ENCODE results near the gene UBE2R2.
A peak's percentile ranks its signal among the peaks of the same experiment; 100 is the strongest.

Gene UBE2R2

DNA sequence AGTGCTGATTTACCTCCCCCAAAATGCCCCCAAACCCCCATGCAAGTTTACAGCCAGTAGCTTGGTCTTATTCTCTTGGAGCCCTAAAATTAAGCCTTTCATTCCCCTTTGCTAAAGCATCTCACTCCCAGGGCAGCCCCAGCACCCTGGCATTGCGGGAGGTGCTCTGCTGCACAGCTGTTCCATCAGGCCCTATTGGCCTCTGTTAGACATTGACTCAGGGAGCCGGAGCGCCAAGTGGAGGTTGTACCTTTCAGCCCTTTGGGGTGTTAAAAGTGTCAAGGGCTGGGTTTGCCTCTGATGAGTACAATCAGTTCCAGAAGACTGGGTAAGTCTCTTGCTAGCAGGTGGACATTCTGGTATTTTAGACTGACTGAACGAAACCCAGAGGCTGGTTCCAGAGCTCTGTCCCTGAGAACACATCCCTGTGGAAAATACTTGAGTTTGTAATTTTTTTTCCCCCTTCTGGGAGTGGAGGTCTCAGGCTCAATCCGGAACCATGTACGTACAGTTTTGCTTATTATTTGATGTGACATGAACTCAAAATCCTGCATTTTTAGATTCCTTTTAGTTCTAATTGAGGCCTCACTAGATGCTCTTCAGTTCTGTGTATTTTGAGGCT, 102.4 kb downstream of the UBE2R2 start:
- in situ Hi-C loops (cut with MboI; ENCODE audit: low pct_unique_long_range_greater_than_20kb, low sequenced_read_pairs), result no loop called here
- no peak for DNase-seq

DNA sequence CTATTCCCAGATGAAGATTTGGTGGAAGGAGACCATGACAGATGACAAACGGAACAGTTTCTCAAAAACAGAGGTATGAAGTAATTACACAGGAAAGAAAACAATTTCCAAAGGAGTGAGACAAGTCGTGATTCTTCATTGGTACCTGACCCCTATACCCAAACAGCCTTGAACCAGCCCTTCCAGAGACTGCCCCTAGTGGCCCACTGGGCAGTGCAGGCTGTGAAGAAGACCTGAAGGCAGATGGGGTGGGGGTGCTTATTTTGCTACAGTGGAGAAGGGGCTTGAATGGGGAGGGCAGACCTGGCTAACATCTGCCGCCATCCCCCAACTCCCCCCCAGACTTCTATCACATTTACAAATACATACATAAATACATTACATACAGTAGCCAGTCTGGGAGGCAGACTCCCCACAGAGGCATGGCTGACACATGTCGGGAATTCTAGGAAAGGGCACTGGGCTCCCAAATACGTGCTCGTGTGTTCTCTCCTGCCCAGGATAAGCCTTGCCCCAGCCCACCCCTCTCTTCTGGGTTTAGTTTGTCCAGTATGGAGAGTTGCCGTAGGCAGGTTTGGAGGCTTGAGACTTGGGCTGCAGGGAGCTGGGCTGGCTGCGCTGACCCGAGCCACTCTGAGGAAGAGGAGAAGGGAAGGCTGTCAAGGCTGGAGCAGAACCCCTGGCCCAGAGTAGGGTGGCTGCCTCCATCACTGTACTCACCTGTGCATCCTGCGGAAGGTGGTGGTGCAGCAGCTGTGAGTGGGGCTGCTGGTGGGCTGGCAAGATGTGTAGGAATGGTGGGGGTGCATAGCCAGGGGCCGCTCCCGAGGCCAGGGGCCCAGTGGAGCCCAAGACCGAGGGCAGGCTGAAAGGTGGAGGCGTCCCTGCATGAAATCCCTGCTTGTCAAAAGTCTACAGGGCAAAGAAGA, 105.3 kb downstream of the UBE2R2 start:
- DNase-seq, result peak; percentile 39
- in situ Hi-C loops (cut with MboI; ENCODE audit: low pct_unique_long_range_greater_than_20kb, low sequenced_read_pairs), result no loop called here

DNA sequence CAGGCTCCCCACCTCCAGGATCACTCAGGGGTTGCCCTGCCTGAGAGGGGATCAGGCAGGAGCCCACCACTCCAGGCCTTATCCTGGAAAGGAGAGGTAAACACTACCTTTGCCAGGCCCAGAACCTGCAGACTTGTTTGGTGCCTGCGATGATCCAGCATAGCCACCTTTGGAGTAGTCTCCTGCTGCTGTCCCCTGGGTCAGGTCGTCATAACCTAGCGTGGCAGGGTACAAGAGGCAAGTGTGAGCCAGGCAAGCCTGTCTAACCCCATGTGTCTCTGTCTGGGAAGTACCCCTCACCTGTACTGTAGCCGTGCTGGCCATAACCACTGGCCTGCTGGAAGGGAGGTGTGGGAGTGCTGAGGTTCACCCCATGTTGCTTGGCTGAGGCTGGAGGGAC, 106.1 kb downstream of the UBE2R2 start:
- no peak for DNase-seq
- in situ Hi-C loops (cut with MboI; ENCODE audit: low pct_unique_long_range_greater_than_20kb, low sequenced_read_pairs), result no loop called here

- in situ Hi-C loops (cut with MboI; ENCODE audit: low pct_unique_long_range_greater_than_20kb, low sequenced_read_pairs), result no loop called here
- DNase-seq, result no peak
Measured at GRCh38 chr9:33923998-33924701, 107.2 kb downstream of the UBE2R2 start.

DNA sequence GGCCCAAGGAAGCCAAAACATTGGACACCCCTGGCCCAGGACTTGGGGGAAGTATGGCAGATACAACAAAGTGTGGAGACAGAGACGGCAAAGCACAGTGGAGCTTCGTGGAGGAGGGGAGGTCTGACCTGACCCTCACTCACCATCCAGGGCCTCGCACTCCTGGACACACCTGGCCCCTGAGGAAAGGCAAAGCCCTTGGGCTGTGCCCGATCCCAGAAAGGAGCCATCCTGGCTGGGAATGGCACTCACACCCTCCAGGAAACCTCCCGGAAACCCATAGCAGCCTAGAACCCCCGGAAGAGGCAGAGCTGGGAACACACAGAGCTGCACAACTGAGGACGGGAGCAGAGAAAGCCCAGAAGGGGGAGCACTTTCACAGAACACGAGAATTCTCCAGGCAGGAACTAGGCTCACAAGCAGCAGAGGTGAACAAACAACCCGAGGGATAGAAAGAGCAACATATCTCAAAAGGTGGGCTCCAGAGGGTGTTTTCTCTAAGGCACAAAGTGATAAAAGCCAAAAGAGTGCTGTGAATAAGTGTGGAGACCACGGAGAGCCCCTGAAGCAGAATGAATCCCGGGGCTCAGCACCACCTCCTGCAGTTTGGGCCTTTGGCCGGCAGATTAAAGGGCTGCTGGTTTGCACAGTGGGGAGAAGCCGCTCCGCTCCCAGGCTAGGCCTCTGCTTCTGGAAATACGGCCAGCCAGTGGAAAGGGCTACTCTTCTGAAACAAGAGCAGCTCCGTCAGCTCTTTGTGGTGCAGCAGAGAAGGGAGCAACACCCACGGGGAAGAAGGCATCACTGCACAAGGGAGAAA, 108.2 kb downstream of the UBE2R2 start:
- peak; percentile 62 for DNase-seq
- in situ Hi-C loops (cut with MboI; ENCODE audit: low pct_unique_long_range_greater_than_20kb, low sequenced_read_pairs), result no loop called here

- in situ Hi-C loops (cut with MboI; ENCODE audit: low pct_unique_long_range_greater_than_20kb, low sequenced_read_pairs), result no loop called here
- no peak for DNase-seq
Measured at GRCh38 chr9:33926746-33927485, 110.0 kb downstream of the UBE2R2 start.

- DNase-seq, result no peak
- in situ Hi-C loops (cut with MboI; ENCODE audit: low pct_unique_long_range_greater_than_20kb, low sequenced_read_pairs), result no loop called here
Measured at GRCh38 chr9:33927694-33928093, 110.7 kb downstream of the UBE2R2 start.

DNA sequence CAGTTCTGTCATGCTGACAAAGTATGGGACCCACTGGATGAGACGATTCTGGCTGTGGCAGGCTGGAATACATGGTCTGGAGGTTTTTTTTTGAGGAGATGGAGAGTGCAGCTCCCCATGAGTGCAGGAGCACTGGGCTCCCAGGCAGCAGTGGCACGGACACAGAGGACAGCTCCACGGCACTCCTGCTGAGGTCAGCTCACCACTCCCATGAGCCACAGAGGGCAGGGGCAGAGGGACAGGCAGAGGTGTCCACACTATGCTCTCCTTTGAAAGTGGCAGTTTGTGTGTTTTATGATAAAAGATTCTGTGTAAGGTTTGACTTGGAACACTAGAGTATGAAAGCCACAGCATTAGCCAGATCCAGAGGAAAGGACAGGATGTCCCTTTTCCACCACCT, 114.4 kb downstream of the UBE2R2 start:
- DNase-seq, result no peak
- in situ Hi-C loops (cut with MboI; ENCODE audit: low pct_unique_long_range_greater_than_20kb, low sequenced_read_pairs), result no loop called here

DNA sequence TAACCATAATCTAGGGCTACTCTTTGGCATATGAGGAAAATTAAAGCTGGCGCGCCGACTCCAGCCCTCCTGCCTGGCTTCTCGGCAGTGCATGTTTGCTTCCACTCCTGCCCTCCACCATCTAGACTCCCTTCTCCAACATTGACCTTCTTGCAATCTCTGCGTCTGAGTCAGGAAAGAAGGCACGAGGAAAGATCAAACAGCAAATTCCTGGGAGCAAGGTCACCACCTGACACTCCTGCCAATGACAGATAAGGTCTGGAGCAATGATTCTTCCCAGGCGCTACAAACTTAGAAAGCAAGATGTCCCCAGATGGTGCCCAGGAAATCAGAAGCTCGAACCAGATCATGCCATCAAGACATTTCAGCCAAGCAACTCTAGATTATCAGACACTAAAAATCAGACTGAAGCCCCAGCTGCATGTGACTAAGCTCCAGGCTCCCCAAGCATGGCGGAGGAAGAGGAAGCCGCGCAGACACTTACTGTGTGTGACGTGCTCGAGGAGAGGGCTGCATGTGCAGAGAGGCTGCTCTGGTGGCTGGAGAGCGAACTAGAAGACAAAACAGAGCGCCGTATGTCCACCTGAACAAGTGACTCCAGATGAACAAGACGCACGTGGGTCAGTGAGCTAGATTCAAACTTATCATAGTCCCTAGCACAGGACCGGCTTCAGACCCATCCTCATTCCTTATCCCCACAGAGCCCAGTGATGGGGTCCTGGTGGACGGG, 115.3 kb downstream of the UBE2R2 start:
- in situ Hi-C loops (cut with MboI; ENCODE audit: low pct_unique_long_range_greater_than_20kb, low sequenced_read_pairs), result no loop called here
- DNase-seq, result no peak

DNA sequence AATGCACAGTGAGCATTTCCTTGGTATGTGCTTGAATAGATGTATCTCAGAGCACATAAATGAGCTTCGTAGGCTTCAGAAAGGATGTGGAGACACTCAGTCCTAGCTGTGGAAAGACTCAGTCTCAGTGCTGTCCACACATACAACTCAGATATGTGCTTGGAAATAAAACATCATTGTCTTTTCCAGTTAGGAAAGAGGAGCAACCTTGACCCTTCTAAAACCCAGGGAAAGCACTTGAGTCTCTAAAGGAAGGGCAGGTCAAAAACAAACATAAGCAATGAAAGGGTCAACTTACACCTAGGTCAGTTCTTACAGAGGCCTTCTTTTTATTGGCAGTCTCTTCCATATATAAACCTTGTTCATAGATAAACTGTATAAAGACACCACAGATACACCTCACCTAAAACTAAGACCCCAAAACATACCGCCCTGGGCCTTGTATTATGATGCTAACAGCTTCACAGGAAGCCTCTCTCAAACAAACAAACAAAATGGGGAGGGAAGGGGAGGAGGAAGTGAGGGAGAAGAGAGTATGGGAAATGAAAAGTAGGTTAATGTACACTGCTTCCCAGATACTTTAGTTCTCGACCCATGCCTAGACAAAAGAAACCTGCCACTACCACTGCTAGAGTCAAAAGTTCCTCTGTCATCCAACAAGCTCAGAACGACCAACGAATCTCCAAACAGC, 117.4 kb downstream of the UBE2R2 start:
- in situ Hi-C loops (cut with MboI; ENCODE audit: low pct_unique_long_range_greater_than_20kb, low sequenced_read_pairs), result no loop called here
- DNase-seq, result no peak

DNA sequence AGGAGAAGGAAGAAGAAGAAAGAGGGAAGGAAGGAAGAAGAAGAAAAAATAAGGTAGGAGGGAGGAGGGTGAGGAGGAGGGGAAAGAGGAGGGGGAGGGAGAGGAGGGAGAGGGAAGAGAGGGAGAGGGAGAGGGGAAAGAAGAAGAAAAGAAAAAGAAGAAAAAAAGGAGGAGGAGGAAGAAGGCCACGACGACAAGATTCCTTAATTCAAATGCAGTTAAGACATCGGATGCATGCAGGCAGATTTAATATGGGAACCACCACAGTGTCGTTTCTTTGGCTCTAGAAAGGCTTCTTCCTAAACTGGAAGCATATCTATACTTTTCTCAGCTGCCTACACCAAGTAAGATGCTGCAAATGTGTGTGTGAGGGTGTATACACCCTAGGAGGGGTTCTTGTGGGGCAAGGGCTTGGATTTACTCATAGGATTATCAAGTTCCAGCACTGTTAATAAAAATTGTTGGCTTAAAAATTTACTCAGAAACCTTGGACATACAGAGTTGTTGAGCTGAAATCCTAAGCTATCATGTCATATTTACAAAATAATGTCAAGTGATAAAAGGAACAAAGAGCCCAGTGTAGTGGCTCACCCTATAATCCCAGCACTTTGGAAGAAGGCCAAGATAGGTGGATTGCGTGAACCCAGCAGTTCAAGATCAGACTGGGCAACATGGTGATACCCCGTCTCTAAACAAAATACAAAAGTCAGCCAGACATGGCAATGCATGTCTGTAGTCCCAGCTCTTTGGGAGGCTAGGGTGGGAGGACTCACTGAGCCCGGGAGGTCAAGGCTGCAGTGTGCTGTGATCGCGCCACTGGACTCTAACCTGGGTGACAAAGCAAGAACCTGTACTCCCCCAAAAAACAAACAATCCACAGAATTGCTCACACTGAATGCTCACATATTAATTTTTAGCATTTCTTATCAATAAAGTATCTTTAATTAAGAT, 123.2 kb downstream of the UBE2R2 start:
- in situ Hi-C loops (cut with MboI; ENCODE audit: low pct_unique_long_range_greater_than_20kb, low sequenced_read_pairs), result no loop called here
- no peak for DNase-seq

DNA sequence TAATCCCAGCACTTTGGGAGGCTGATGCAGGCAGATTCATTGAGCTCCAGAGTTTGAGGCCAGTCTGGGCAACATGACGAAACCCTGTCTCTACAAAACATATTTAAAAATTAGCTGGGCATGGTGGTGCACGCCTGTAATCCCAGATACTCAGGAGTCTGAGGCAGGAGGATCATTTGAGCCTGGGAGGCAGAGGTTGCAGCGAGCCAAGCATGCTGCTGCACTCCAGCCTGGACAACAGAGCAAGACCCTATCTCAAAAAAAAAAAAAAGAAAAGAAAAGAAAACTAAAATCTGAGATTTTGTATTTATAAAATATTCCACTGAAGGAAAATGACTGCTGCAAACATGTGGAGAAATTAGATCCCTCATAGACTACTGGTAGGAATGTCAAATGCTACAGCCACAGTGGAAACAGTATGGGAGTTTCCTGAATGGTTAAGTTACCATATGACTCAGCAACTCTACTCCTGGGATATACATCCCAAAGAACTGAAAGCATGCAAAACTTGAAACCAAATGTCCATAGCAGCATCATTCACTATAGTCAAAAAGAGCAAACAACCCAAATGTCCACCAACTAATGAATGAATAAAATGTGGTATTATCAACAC, 125.6 kb downstream of the UBE2R2 start:
- no peak for DNase-seq

DNA sequence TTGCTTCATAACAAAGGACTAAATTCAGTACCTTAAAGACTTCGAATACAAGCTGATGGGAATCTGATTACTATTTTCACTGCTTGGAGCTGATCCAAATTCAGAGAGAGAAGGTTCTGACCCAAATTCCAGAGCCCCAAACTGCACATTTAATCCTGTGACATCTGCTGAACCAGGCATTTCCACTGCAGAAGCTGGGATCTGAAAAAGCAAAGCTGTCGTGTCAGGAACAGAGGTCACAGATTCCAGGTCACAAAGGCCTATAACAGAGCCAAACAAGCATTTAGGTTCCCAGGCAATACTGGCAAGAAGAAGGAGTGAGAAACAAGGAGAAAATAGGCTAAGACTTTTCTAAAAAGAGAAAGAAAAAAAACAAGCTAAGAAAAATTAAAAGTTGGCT, 126.4 kb downstream of the UBE2R2 start:
- no peak for DNase-seq
- in situ Hi-C loops (cut with MboI; ENCODE audit: low pct_unique_long_range_greater_than_20kb, low sequenced_read_pairs), result no loop called here

More for the DNA sequence above, 125.6 kb downstream of the UBE2R2 start:
- in situ Hi-C loops (cut with MboI; ENCODE audit: low pct_unique_long_range_greater_than_20kb, low sequenced_read_pairs), result no loop called here

DNA sequence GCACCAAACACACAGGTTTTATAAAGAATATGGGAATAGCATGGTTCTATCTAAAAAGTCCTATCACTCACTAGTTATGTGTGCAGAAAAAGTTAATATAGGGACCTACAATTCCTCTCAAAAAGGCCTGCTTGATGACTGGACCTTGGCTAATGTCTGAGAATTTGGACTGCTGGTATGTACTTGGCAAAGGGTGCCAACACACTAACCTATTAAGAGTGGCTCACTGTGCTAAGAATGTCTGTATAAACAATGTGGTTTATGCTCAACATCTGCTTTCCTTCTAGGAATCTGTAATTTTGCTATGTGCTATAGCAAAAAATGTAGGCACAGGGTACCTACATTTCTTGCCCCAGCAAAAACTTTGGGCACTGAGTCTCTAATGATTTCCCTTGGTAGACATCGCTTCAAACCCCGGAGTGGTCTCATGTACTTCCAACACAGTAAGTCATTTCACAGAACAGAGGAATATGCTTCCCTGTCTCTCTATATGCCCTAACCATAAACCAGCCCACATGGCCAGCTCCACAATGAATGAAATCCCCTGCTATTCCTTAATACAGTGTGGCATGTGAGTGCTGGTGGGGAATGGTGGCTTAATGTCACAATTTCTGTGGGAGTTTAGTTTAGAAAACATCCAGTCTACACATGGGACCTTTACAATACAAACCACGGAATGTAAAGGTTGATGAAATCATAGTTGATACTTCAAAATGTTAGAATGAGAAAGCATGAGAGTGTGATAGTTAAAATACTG, 130.0 kb downstream of the UBE2R2 start:
- in situ Hi-C loops (cut with MboI; ENCODE audit: low pct_unique_long_range_greater_than_20kb, low sequenced_read_pairs), result no loop called here
- DNase-seq, result no peak

- no peak for DNase-seq
- in situ Hi-C loops (cut with MboI; ENCODE audit: low pct_unique_long_range_greater_than_20kb, low sequenced_read_pairs), result no loop called here
Measured at GRCh38 chr9:33950371-33950770, 133.4 kb downstream of the UBE2R2 start.

All from KBM-7 (cell line).